GM12891 (cell line): ENCODE measurements around the gene SNTG2.

Experiments used
- POLR2A ChIP-seq: IDR thresholded peaks from 2 replicates; pipeline ENCODE4 v1.6.1; 2011; ENCODE audit warnings: low read depth, low read length, control low read depth
- POLR2AphosphoS5 ChIP-seq: IDR thresholded peaks from 2 replicates; pipeline ENCODE4 v1.6.1; 2011; ENCODE audit warnings: low read depth, low read length, control low read depth
- TAF1 ChIP-seq: IDR thresholded peaks from 2 replicates; pipeline ENCODE4 v1.6.1; 2011; ENCODE audit warnings: low read depth, low read length, control low read depth

- TF ChIP-seq TAF1 (no peak), POLR2A (no peak), POLR2AphosphoS5 (no peak)
Observed at GRCh38 chr2:1130922-1131321, 180.3 kb downstream of the SNTG2 start.
